ENCODE measurements around the gene LRRC53. TPM values are rescaled to one million over a fixed set of nuclear protein-coding genes. Genes with fewer than 3 reads are reported as not detected.

The LRRC53 gene
- total and polyA plus RNA-seq, 2 of the 8 experiments (the other 6 are each of a cell fraction or from before 2014, with no cell fraction given), result not detected

DNA sequence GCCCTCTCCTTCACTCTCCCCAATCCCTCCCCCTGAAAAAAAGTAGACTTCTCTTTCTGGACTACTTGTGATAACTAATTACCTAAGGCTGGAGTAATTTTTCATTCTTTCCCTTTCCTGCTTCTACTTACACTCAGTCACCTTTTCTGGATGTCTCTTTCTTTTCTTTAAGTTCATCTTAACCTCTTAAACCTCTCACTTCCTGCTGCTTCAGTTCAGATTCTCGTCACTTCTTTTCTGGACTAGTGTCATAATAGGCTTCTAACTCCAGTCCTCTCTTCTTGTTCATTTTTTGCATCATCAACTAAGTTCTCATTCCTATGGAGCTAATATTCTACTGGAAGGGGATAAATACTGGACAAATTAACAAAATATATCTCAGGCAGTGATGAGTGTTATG, 75.4 kb downstream of the LRRC53 start (continued):
- TF ChIP-seq, protein P1, sequence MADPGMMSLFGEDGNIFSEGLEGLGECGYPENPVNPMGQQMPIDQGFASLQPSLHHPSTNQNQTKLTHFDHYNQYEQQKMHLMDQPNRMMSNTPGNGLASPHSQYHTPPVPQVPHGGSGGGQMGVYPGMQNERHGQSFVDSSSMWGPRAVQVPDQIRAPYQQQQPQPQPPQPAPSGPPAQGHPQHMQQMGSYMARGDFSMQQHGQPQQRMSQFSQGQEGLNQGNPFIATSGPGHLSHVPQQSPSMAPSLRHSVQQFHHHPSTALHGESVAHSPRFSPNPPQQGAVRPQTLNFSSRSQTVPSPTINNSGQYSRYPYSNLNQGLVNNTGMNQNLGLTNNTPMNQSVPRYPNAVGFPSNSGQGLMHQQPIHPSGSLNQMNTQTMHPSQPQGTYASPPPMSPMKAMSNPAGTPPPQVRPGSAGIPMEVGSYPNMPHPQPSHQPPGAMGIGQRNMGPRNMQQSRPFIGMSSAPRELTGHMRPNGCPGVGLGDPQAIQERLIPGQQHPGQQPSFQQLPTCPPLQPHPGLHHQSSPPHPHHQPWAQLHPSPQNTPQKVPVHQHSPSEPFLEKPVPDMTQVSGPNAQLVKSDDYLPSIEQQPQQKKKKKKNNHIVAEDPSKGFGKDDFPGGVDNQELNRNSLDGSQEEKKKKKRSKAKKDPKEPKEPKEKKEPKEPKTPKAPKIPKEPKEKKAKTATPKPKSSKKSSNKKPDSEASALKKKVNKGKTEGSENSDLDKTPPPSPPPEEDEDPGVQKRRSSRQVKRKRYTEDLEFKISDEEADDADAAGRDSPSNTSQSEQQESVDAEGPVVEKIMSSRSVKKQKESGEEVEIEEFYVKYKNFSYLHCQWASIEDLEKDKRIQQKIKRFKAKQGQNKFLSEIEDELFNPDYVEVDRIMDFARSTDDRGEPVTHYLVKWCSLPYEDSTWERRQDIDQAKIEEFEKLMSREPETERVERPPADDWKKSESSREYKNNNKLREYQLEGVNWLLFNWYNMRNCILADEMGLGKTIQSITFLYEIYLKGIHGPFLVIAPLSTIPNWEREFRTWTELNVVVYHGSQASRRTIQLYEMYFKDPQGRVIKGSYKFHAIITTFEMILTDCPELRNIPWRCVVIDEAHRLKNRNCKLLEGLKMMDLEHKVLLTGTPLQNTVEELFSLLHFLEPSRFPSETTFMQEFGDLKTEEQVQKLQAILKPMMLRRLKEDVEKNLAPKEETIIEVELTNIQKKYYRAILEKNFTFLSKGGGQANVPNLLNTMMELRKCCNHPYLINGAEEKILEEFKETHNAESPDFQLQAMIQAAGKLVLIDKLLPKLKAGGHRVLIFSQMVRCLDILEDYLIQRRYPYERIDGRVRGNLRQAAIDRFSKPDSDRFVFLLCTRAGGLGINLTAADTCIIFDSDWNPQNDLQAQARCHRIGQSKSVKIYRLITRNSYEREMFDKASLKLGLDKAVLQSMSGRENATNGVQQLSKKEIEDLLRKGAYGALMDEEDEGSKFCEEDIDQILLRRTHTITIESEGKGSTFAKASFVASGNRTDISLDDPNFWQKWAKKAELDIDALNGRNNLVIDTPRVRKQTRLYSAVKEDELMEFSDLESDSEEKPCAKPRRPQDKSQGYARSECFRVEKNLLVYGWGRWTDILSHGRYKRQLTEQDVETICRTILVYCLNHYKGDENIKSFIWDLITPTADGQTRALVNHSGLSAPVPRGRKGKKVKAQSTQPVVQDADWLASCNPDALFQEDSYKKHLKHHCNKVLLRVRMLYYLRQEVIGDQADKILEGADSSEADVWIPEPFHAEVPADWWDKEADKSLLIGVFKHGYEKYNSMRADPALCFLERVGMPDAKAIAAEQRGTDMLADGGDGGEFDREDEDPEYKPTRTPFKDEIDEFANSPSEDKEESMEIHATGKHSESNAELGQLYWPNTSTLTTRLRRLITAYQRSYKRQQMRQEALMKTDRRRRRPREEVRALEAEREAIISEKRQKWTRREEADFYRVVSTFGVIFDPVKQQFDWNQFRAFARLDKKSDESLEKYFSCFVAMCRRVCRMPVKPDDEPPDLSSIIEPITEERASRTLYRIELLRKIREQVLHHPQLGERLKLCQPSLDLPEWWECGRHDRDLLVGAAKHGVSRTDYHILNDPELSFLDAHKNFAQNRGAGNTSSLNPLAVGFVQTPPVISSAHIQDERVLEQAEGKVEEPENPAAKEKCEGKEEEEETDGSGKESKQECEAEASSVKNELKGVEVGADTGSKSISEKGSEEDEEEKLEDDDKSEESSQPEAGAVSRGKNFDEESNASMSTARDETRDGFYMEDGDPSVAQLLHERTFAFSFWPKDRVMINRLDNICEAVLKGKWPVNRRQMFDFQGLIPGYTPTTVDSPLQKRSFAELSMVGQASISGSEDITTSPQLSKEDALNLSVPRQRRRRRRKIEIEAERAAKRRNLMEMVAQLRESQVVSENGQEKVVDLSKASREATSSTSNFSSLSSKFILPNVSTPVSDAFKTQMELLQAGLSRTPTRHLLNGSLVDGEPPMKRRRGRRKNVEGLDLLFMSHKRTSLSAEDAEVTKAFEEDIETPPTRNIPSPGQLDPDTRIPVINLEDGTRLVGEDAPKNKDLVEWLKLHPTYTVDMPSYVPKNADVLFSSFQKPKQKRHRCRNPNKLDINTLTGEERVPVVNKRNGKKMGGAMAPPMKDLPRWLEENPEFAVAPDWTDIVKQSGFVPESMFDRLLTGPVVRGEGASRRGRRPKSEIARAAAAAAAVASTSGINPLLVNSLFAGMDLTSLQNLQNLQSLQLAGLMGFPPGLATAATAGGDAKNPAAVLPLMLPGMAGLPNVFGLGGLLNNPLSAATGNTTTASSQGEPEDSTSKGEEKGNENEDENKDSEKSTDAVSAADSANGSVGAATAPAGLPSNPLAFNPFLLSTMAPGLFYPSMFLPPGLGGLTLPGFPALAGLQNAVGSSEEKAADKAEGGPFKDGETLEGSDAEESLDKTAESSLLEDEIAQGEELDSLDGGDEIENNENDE (IDR thresholded peaks at IDR 0.05; ENCODE audit: insufficient replicate concordance, low read length), result no peak
- TF ChIP-seq RXRA (IDR thresholded peaks at IDR 0.05; ENCODE audit: insufficient read depth, low read depth, low read length) (no peak), PHF8 (conservative IDR thresholded peaks at IDR 0.05; ENCODE audit: low read depth, low read length) (no peak), RNF2 (IDR thresholded peaks at IDR 0.05; ENCODE audit: borderline replicate concordance, low read depth, low read length, missing control alignments, poor library complexity, severe bottlenecking) (no peak), KDM5A (IDR thresholded peaks at IDR 0.05; ENCODE audit: low read length) (no peak), TAF1 (IDR thresholded peaks at IDR 0.05; ENCODE audit: low read depth, low read length) (no peak), TCF12 (IDR thresholded peaks at IDR 0.05; ENCODE audit: low read depth, low read length) (no peak), SIN3A (conservative IDR thresholded peaks at IDR 0.05 in 1 of 2, IDR thresholded peaks at IDR 0.05 in 1 of 2; ENCODE audit: low read depth in 1 of 2, low read length in 2 of 2) (no peak), SUZ12 (IDR thresholded peaks at IDR 0.05; ENCODE audit: low read length) (no peak), CBX5 (IDR thresholded peaks at IDR 0.05; ENCODE audit: low read depth, low read length) (no peak)
- TF ChIP-seq, protein P2, sequence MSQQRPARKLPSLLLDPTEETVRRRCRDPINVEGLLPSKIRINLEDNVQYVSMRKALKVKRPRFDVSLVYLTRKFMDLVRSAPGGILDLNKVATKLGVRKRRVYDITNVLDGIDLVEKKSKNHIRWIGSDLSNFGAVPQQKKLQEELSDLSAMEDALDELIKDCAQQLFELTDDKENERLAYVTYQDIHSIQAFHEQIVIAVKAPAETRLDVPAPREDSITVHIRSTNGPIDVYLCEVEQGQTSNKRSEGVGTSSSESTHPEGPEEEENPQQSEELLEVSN (IDR thresholded peaks at IDR 0.05), result no peak

Data from H1 (cell line).